ENCODE results near the gene USPL1.

DNA sequence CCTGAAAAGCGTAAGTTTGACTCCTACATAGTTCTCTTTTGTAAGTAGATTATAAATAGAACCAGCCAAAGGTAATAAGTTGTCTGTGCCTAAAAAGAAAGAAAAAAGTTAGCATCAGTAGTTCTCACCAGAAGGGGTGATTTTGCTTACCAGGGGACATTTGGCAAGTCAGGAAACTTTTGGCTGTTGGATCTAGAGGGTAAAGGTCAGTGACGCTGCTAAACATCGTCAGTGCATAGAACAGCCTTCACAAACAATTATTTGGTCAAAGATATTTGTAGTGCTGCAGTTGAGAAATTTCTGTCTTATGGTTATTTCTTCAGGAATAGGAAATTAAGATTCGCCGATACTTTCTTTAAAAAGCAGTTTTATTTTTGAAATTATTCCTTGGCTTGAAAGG is 2.0 kb downstream of the USPL1 start:
- TF ChIP-seq, protein P1, sequence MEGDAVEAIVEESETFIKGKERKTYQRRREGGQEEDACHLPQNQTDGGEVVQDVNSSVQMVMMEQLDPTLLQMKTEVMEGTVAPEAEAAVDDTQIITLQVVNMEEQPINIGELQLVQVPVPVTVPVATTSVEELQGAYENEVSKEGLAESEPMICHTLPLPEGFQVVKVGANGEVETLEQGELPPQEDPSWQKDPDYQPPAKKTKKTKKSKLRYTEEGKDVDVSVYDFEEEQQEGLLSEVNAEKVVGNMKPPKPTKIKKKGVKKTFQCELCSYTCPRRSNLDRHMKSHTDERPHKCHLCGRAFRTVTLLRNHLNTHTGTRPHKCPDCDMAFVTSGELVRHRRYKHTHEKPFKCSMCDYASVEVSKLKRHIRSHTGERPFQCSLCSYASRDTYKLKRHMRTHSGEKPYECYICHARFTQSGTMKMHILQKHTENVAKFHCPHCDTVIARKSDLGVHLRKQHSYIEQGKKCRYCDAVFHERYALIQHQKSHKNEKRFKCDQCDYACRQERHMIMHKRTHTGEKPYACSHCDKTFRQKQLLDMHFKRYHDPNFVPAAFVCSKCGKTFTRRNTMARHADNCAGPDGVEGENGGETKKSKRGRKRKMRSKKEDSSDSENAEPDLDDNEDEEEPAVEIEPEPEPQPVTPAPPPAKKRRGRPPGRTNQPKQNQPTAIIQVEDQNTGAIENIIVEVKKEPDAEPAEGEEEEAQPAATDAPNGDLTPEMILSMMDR (IDR thresholded peaks at IDR 0.05; ENCODE audit: low read depth, low read length, missing input control), result no peak
- TF ChIP-seq TAF1 (conservative IDR thresholded peaks at IDR 0.05) (peak; percentile 64), YY1 (IDR thresholded peaks at IDR 0.05) (peak; percentile 63), SP1 (IDR thresholded peaks at IDR 0.05) (peak; percentile 80), RAD21 (IDR thresholded peaks at IDR 0.05) (peak; percentile 37 to 38), EGR1 (IDR thresholded peaks at IDR 0.05; ENCODE audit: low read depth in 2 of 2) (no peak), FOXA1 (IDR thresholded peaks at IDR 0.05) (peak; percentile 21), GABPA (IDR thresholded peaks at IDR 0.05 in 1 of 2, conservative IDR thresholded peaks at IDR 0.05 in 1 of 2) (peak in 1 of 2 donors; percentile 61)
- TF ChIP-seq, protein P2, sequence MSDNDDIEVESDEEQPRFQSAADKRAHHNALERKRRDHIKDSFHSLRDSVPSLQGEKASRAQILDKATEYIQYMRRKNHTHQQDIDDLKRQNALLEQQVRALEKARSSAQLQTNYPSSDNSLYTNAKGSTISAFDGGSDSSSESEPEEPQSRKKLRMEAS (IDR thresholded peaks at IDR 0.05), result peak; percentile 32
- TF ChIP-seq, protein P3, sequence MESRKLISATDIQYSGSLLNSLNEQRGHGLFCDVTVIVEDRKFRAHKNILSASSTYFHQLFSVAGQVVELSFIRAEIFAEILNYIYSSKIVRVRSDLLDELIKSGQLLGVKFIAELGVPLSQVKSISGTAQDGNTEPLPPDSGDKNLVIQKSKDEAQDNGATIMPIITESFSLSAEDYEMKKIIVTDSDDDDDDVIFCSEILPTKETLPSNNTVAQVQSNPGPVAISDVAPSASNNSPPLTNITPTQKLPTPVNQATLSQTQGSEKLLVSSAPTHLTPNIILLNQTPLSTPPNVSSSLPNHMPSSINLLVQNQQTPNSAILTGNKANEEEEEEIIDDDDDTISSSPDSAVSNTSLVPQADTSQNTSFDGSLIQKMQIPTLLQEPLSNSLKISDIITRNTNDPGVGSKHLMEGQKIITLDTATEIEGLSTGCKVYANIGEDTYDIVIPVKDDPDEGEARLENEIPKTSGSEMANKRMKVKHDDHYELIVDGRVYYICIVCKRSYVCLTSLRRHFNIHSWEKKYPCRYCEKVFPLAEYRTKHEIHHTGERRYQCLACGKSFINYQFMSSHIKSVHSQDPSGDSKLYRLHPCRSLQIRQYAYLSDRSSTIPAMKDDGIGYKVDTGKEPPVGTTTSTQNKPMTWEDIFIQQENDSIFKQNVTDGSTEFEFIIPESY (IDR thresholded peaks at IDR 0.05), result peak; percentile 58
- TF ChIP-seq, protein P4, sequence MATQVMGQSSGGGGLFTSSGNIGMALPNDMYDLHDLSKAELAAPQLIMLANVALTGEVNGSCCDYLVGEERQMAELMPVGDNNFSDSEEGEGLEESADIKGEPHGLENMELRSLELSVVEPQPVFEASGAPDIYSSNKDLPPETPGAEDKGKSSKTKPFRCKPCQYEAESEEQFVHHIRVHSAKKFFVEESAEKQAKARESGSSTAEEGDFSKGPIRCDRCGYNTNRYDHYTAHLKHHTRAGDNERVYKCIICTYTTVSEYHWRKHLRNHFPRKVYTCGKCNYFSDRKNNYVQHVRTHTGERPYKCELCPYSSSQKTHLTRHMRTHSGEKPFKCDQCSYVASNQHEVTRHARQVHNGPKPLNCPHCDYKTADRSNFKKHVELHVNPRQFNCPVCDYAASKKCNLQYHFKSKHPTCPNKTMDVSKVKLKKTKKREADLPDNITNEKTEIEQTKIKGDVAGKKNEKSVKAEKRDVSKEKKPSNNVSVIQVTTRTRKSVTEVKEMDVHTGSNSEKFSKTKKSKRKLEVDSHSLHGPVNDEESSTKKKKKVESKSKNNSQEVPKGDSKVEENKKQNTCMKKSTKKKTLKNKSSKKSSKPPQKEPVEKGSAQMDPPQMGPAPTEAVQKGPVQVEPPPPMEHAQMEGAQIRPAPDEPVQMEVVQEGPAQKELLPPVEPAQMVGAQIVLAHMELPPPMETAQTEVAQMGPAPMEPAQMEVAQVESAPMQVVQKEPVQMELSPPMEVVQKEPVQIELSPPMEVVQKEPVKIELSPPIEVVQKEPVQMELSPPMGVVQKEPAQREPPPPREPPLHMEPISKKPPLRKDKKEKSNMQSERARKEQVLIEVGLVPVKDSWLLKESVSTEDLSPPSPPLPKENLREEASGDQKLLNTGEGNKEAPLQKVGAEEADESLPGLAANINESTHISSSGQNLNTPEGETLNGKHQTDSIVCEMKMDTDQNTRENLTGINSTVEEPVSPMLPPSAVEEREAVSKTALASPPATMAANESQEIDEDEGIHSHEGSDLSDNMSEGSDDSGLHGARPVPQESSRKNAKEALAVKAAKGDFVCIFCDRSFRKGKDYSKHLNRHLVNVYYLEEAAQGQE (IDR thresholded peaks at IDR 0.05), result peak; percentile 82
- TF ChIP-seq, protein P5, sequence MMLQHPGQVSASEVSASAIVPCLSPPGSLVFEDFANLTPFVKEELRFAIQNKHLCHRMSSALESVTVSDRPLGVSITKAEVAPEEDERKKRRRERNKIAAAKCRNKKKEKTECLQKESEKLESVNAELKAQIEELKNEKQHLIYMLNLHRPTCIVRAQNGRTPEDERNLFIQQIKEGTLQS (IDR thresholded peaks at IDR 0.05), result no peak

All from liver (tissue), 3 donors.